Peyer's patch (tissue), 4 donors: ENCODE results near the gene RAB17. TPM values are rescaled to one million over a fixed set of nuclear protein-coding genes. Genes with fewer than 3 reads are reported as not detected.

Experiments
- DNase-seq, 3 donors: peaks; one replicate each; pipeline ENCODE4 v3.0.0-alpha.2; 2017 to 2019
- H3K27ac ChIP-seq, 4 donors: fragments of 200-600 bp; sonication (generic); one replicate each; pipeline ENCODE4 v1.5.1; 2016 to 2019
- H3K27me3 ChIP-seq, 2 donors: fragments of 200-600 bp; sonication (generic); one replicate each; pipeline ENCODE4 v1.5.1; 2019
- H3K36me3 ChIP-seq, 3 donors: fragments of 200-600 bp; sonication (generic); one replicate each; pipeline ENCODE4 v1.5.1; 2016 to 2019
- H3K4me1 ChIP-seq, 4 donors: fragments of 200-600 bp; sonication (generic); one replicate each; pipeline ENCODE4 v1.5.1; 2016 to 2019
- H3K4me3 ChIP-seq, 4 donors: fragments of 200-600 bp; sonication (generic); 1 replicate in 3 of 4; 2 replicates in 1 of 4; pipeline ENCODE4 v1.5.1; 2016 to 2019; ENCODE audit warnings: mild to moderate bottlenecking in 1 of 4
- H3K9me3 ChIP-seq, 4 donors: fragments of 200-600 bp; sonication (generic); one replicate each; pipeline ENCODE4 v1.5.1; 2016 to 2019; ENCODE audit warnings: mild to moderate bottlenecking in 1 of 4
- POLR2A ChIP-seq, 2 donors: fragments of 450-650 bp; IDR thresholded peaks; one replicate each; pipeline ENCODE4 v1.5.1; 2017; ENCODE audit warnings: antibody characterized with exemption in 2 of 2, mild to moderate bottlenecking in 2 of 2, moderate library complexity in 2 of 2
- total RNA-seq, 4 donors: library from RNA; depleted of rRNA; stranded (reverse); fragments of >200 nt; gene quantifications; one replicate each; pipeline ENCODE4 v1.1.0, GENCODE V29; 2016
- TF ChIP-seq, protein P1 (sequence below), 6 experiments: fragments of 450-650 bp in 4 of 6; fragments of 200-600 bp in 2 of 6; sonication (generic) in 1 of 6; IDR thresholded peaks; one replicate each; pipeline ENCODE4 v1.5.1; 2017 to 2019; ENCODE audit warnings: antibody characterized with exemption in 6 of 6, mild to moderate bottlenecking in 3 of 6, moderate library complexity in 1 of 6

Gene RAB17
- total RNA-seq, 4 donors from 2014 or later = 66.0 to 244 (median 219) TPM

DNA sequence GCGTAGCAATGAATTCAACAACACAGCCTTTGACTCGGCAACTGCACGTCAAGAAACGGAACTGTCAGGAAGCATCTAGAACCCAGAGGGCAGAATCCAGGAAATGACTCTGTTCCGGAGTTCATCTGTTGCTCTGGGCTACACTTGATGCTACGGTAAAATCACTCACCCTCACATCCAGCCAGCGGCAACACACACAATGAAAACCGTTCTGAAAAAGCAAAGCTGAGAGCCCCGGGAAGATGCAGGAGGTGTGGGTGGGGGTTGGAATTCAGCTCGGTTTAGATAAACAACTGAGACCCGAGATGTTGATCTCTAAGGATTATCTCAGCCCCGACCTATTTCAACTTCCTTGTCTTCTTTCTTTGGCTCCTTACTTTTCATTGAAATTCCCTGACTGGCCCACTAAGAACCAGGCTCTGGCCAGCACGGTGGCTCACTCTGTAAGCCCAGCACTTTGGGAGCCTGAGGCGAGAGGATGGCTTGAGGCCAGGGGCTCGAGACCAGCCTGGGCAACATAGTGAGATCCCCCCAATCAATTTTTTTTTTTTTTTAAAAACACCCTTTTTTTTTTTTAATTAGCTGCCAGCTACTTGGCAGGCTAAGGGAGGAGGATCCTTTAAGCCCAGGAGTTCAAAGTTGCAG lies 13.3 kb upstream of the RAB17 start:
- peak overlapping the region in 3 of 4 donors; percentile 9 to 66 (median 63) for H3K27ac ChIP-seq
- H3K4me1 ChIP-seq = peaks cover 0 to 10% (median 3%) of the 10 kb centered on the region in 4 donors
- no peaks in the 10 kb centered on the region for H3K9me3 ChIP-seq
- peak overlapping the region in 1 of 4 donors; percentile 22 for H3K4me3 ChIP-seq
- peak in 2 of 3 donors; percentile 69 to 88 for DNase-seq
- no peaks in the 10 kb centered on the region for H3K36me3 ChIP-seq
- peak in 1 of 2 donors; percentile 35 for TF ChIP-seq POLR2A (IDR thresholded peaks at IDR 0.05)
- TF ChIP-seq, protein P1, sequence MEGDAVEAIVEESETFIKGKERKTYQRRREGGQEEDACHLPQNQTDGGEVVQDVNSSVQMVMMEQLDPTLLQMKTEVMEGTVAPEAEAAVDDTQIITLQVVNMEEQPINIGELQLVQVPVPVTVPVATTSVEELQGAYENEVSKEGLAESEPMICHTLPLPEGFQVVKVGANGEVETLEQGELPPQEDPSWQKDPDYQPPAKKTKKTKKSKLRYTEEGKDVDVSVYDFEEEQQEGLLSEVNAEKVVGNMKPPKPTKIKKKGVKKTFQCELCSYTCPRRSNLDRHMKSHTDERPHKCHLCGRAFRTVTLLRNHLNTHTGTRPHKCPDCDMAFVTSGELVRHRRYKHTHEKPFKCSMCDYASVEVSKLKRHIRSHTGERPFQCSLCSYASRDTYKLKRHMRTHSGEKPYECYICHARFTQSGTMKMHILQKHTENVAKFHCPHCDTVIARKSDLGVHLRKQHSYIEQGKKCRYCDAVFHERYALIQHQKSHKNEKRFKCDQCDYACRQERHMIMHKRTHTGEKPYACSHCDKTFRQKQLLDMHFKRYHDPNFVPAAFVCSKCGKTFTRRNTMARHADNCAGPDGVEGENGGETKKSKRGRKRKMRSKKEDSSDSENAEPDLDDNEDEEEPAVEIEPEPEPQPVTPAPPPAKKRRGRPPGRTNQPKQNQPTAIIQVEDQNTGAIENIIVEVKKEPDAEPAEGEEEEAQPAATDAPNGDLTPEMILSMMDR (IDR thresholded peaks at IDR 0.05) = no peak
- no peaks in the 10 kb centered on the region for H3K27me3 ChIP-seq

DNA sequence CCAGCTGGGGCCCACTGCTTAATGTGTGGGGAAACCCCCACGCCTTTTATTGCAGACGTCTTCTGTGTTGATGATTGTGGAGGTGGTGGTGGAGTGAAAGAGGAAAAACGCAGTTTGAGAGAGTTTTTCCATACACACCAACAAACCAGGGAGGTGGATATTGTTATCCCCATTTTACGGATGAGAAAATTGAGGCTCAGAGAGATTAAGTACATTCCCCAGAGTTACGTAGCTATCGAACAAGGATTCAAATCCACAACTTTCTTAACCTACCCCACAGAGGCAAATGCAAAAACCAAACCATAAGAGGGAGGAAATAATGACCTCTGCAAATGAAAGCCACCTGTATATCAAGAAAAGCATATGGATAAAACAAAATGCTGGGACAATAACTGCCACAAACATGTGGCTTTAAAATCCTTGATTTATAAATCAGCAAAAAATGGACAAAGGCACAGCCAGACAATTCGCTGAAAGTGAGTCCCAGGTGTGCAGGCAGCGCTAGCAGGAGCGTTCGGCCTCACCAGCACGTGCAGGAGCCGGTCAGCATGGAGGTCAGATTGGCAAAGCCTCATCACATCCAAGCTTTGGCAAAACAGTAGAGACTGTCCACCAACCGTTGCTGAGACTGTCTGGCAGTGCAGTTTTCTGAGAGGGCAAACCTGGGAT lies 12.6 kb upstream of the RAB17 start:
- Histone ChIP-seq H3K36me3 (no peaks in the 10 kb centered on the region), H3K9me3 (no peaks in the 10 kb centered on the region), H3K4me3 (peak overlapping the region in 1 of 4 donors; percentile 22), H3K4me1 (peaks cover 0 to 10% (median 3%) of the 10 kb centered on the region in 4 donors), H3K27ac (peak overlapping the region in 3 of 4 donors; percentile 9 to 66 (median 63)), H3K27me3 (no peaks in the 10 kb centered on the region)
- DNase-seq = no peak
- TF ChIP-seq, protein P1 (IDR thresholded peaks at IDR 0.05) = no peak
- TF ChIP-seq POLR2A (IDR thresholded peaks at IDR 0.05) = no peak

DNA sequence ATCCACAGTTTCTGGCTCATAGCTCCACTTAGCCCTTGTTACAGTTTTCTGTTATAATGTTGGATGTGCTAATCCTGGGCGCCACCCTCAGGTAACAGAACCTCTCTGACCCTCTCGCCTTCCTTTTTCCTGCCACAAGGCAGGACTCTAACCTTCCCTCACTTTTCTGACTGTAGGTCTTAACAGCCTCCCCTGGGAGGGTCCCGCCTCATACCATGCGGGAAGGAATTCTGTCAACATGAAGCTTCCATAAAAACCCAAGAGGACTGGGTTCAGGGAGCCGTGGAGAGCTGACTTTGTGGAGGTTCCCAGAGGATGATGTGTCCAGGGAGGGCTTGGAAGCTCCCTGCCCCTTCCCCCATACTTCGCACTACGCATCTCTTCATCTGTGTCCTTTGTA lies 11.9 kb upstream of the RAB17 start:
- H3K9me3 ChIP-seq = no peaks in the 10 kb centered on the region
- H3K27ac ChIP-seq = no peak overlapping the region
- H3K27me3 ChIP-seq = no peaks in the 10 kb centered on the region
- H3K4me1 ChIP-seq = peaks cover 0 to 10% (median 3%) of the 10 kb centered on the region in 4 donors
- TF ChIP-seq, protein P1 (IDR thresholded peaks at IDR 0.05) = no peak
- TF ChIP-seq POLR2A (IDR thresholded peaks at IDR 0.05) = no peak
- no peak for DNase-seq
- H3K36me3 ChIP-seq = no peaks in the 10 kb centered on the region
- no peak overlapping the region for H3K4me3 ChIP-seq

DNA sequence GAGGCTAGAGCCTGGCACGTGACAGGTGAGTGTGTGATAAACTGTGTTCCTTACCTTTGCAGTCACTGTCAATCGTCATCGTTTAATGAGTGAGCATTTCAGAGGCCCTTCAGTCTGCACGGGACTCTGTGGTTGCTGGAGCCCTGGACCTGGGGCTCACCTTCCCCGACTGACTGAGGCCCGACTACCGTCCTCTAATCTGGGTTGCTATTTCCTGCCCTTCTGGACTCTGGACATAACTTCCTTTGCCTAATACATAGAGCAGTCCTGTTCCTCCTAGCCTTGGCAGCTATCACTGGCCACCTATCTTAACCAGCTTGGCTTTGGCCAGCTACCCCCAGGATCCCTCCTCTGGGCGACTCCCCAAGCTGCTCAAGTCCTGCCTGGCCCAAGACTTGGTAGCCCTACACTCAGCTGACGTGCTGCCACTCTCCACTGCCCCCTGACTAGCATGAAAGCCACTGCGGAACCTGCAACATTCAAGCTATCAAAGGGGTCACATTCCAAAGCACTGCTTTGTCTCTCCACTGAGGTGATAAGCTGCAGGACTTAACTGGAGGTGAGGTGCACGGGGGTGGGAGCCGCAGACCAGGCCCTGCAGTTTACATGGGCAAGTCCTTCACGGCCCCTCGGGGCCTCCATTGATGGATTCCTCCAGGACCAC lies 11.1 kb upstream of the RAB17 start:
- no peak for DNase-seq
- Histone ChIP-seq H3K4me3 (no peak overlapping the region), H3K36me3 (no peaks in the 10 kb centered on the region), H3K9me3 (no peaks in the 10 kb centered on the region), H3K27me3 (no peaks in the 10 kb centered on the region), H3K4me1 (peaks cover 0 to 10% (median 3%) of the 10 kb centered on the region in 4 donors), H3K27ac (no peak overlapping the region)
- no peak for TF ChIP-seq POLR2A (IDR thresholded peaks at IDR 0.05)
- TF ChIP-seq, protein P1 (IDR thresholded peaks at IDR 0.05) = no peak

DNA sequence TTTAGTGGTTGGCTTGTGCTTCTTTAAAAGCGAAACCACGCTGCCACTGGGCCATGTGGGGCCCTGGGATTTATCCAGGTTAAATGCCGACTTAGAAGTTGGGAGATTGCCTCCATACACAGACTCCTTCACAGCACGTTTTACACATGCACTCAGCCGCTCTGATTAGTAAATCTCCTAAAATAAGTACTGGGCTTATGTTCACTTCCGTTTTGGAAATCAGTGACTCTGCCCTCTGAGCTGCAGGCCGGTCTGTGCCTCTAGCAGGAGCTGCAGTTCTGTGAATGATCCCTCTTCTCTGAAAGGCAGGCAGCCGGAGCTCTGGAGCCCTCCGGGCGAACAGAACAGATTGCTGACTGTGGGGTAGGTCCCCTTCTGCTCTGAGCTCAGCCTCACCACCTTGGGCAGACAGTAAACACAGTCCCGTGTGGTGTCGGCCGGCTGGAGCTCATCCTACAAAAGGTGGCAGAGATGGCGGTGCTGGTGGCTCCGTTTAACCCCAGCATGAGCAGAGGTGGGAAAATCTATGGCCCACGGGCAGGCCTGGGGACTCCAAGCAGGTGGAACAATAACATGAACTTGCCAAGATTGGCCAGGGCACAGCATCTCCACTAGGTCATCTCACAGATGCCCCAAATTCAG lies 9.8 kb upstream of the RAB17 start:
- no peak for DNase-seq
- peak overlapping the region in 2 of 4 donors; percentile 54 to 71 for H3K27ac ChIP-seq
- H3K9me3 ChIP-seq = no peaks in the 10 kb centered on the region
- TF ChIP-seq, protein P1 (IDR thresholded peaks at IDR 0.05) = no peak
- no peak for TF ChIP-seq POLR2A (IDR thresholded peaks at IDR 0.05)
- H3K4me1 ChIP-seq = peaks cover 0 to 10% (median 4%) of the 10 kb centered on the region in 4 donors
- no peaks in the 10 kb centered on the region for H3K27me3 ChIP-seq
- no peak overlapping the region for H3K4me3 ChIP-seq
- H3K36me3 ChIP-seq = no peaks in the 10 kb centered on the region
